ENCODE measurements around the gene UTS2R. TPM values are rescaled to one million over a fixed set of nuclear protein-coding genes. Genes with fewer than 3 reads are reported as not detected.

UTS2R gene
- total RNA-seq, 2 experiments from 2014 or later = not detected

- intact Hi-C loops (cut with micrococcal nuclease) = loop anchor here (5.0 kb wide), 1 partner anchor 81 kb away; no protein-coding TSS in a partner anchor
- DNase-seq (no peak), ATAC-seq (no peak)
- Mint-ChIP-seq H3K4me1 (ENCODE audit: low read depth) (peaks cover 32% of the 10 kb centered on the region), H3K27me3 (no peaks in the 10 kb centered on the region), H3K9me3 (no peaks in the 10 kb centered on the region), H3K36me3 (ENCODE audit: low read depth) (peaks cover 5% of the 10 kb centered on the region), H3K27ac (no peak overlapping the region), H3K4me3 (peak overlapping the region; percentile 42)
- ChIA-PET POLR2A (interaction anchor here (2.3 to 4.0 kb wide), 2 partner anchors 22 to 50 kb away, joined by 9 to 16 read pairs; partner anchors contain the start of gene CSNK1D), CTCF (interaction anchor here (1.2 to 3.5 kb wide), 4 partner anchors 9 to 88 kb away, joined by 3 to 10 read pairs (median 6); partner anchors contain the start of gene SECTM1)
- TF ChIP-seq, protein P1, sequence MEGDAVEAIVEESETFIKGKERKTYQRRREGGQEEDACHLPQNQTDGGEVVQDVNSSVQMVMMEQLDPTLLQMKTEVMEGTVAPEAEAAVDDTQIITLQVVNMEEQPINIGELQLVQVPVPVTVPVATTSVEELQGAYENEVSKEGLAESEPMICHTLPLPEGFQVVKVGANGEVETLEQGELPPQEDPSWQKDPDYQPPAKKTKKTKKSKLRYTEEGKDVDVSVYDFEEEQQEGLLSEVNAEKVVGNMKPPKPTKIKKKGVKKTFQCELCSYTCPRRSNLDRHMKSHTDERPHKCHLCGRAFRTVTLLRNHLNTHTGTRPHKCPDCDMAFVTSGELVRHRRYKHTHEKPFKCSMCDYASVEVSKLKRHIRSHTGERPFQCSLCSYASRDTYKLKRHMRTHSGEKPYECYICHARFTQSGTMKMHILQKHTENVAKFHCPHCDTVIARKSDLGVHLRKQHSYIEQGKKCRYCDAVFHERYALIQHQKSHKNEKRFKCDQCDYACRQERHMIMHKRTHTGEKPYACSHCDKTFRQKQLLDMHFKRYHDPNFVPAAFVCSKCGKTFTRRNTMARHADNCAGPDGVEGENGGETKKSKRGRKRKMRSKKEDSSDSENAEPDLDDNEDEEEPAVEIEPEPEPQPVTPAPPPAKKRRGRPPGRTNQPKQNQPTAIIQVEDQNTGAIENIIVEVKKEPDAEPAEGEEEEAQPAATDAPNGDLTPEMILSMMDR (IDR thresholded peaks at IDR 0.05) = no peak
These were observed 47.9 kb upstream of the UTS2R start for GRCh38 chr17:82323514-82324234.

DNA sequence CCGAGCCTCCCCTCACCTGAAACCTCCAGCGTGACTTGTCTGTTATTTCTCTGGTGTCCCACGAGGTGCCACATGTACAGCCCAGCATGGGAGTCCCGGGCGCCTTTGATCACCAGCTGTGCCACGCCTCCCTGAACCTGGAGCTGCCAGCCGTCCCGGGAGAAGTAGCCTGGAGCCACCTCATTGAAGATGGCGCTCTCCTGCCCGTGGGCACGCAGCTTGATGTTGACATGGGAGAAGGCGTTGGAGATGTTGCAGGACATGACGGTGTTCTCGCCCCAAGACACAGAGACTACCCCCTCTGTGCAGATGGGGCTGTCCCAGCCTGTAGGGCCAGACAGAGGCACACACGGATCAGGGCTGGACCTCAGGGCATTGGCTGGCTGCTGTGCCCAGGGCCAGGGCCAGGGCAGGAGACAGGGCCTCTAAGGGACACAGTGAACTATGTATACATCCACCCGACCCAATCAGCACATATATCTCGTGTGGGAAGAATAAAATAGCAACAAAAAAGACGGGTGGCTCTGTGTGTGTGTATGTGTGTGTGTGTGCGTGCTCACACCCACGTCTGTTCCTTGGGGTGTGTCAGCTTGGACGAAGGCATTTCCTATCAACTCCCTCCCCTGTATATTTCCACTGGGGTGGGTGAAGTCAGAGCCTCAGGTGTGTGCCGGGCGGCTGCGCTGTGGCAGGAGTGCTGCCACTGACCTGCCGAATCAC is 46.8 kb upstream of the UTS2R start:
- POLR2A ChIA-PET = interaction anchor here (1.2 to 1.4 kb wide), 2 partner anchors 27 to 32 kb away, joined by 4 read pairs; no protein-coding TSS in a partner anchor
- intact Hi-C loops (cut with micrococcal nuclease) = loop anchor here (5.0 kb wide), 1 partner anchor 82 kb away; no protein-coding TSS in a partner anchor
- no peak overlapping the region for H3K4me3 Mint-ChIP-seq

GRCh38 chr17:82325286-82326180 is 46.0 kb upstream of the UTS2R start:
- ChIA-PET POLR2A (interaction anchor here (1.0 to 1.8 kb wide), 4 partner anchors 8 to 33 kb away, joined by 3 to 9 read pairs (median 4); partner anchors contain the start of gene CD7), CTCF (interaction anchor here (1.2 to 1.3 kb wide), 2 partner anchors 26 kb away, joined by 3 to 4 read pairs; no protein-coding TSS in a partner anchor)
- H3K27ac Mint-ChIP-seq = no peak overlapping the region
- no peaks in the 10 kb centered on the region for H3K27me3 Mint-ChIP-seq
- no peaks in the 10 kb centered on the region for H3K9me3 Mint-ChIP-seq
- DNase-seq (no peak), ATAC-seq (no peak)
- peaks cover 32% of the 10 kb centered on the region for H3K4me1 Mint-ChIP-seq (ENCODE audit: low read depth)
- H3K4me3 Mint-ChIP-seq = no peak overlapping the region
- TF ChIP-seq, protein P1 (IDR thresholded peaks at IDR 0.05) = no peak
- peaks cover 5% of the 10 kb centered on the region for H3K36me3 Mint-ChIP-seq (ENCODE audit: low read depth)
- intact Hi-C loops (cut with micrococcal nuclease) = no loop called here

More for the DNA sequence above, 46.8 kb upstream of the UTS2R start:
- CTCF ChIA-PET = interaction anchor here (1.2 to 1.5 kb wide), 4 partner anchors 8 to 26 kb away, joined by 3 to 4 read pairs (median 3); no protein-coding TSS in a partner anchor
- DNase-seq (no peak), ATAC-seq (peak; percentile 21)
- H3K4me1 Mint-ChIP-seq (ENCODE audit: low read depth) = peaks cover 32% of the 10 kb centered on the region
- peaks cover 5% of the 10 kb centered on the region for H3K36me3 Mint-ChIP-seq (ENCODE audit: low read depth)
- no peaks in the 10 kb centered on the region for H3K9me3 Mint-ChIP-seq
- H3K27ac Mint-ChIP-seq = no peak overlapping the region
- TF ChIP-seq, protein P1 (IDR thresholded peaks at IDR 0.05) = no peak
- no peaks in the 10 kb centered on the region for H3K27me3 Mint-ChIP-seq

GRCh38 chr17:82327289-82327688 is 44.3 kb upstream of the UTS2R start:
- no peak overlapping the region for H3K27ac Mint-ChIP-seq
- TF ChIP-seq, protein P1 (IDR thresholded peaks at IDR 0.05) = no peak
- intact Hi-C loops (cut with micrococcal nuclease) = no loop called here

More at GRCh38 chr17:82327289-82327688, 44.3 kb upstream of the UTS2R start:
- H3K27me3 Mint-ChIP-seq = peaks cover 3% of the 10 kb centered on the region
- H3K4me3 Mint-ChIP-seq = no peak overlapping the region
- H3K9me3 Mint-ChIP-seq = no peaks in the 10 kb centered on the region
- peaks cover 3% of the 10 kb centered on the region for H3K36me3 Mint-ChIP-seq (ENCODE audit: low read depth)
- ChIA-PET POLR2A (interaction anchor here (1.0 to 1.8 kb wide), 2 partner anchors 10 to 29 kb away, joined by 3 to 9 read pairs; partner anchors contain the start of gene CD7), CTCF (no interaction called here)
- ATAC-seq (no peak), DNase-seq (no peak)
- peaks cover 23% of the 10 kb centered on the region for H3K4me1 Mint-ChIP-seq (ENCODE audit: low read depth)

All from activated CD8-positive, alpha-beta T cell treated with anti-CD3 and anti-CD28 coated beads for 36 hours (primary cell).